Measurements from ENCODE around the gene INSC.
"Not testable (repeated sequence)": the region's sequence is repeated elsewhere in the genome, so short reads cannot be mapped to it uniquely, and the experiment has no call there.

Gene INSC

GRCh38 chr11:15114501-15115475 is at the start of gene INSC:
Gene INSC (plus strand): TSS chr11:15114923. CDS start chr11:15149175, 34,252 bp downstream.
- no peak for DNase-seq

GRCh38 chr11:15069751-15070150 is 45.0 kb upstream of the INSC start:
- not testable (repeated sequence) for DNase-seq

- no peak for DNase-seq
These were observed 43.0 kb upstream of the INSC start for GRCh38 chr11:15071556-15072255.

GRCh38 chr11:15072551-15073143 is 42.1 kb upstream of the INSC start:
- DNase-seq: no peak

- no peak for DNase-seq
These were observed 41.1 kb upstream of the INSC start, which contains the start of gene CALCB for GRCh38 chr11:15073361-15074205. Gene CALCB (plus strand): TSS chr11:15073593. CDS start chr11:15074719, 1,126 bp downstream.

- DNase-seq: peak; percentile 81
These were observed 40.2 kb upstream of the INSC start for GRCh38 chr11:15074206-15075161.

- no peak for DNase-seq
These were observed 39.6 kb upstream of the INSC start for GRCh38 chr11:15075162-15075526.

GRCh38 chr11:15091175-15091574 is 23.5 kb upstream of the INSC start:
- DNase-seq: no peak

GRCh38 chr11:15091625-15092024 is 23.1 kb upstream of the INSC start:
- DNase-seq: no peak

- DNase-seq: no peak
These were observed 21.3 kb upstream of the INSC start for GRCh38 chr11:15093432-15093831.

GRCh38 chr11:15095736-15096228 is 18.9 kb upstream of the INSC start:
- no peak for DNase-seq

- no peak for DNase-seq
These were observed 17.3 kb upstream of the INSC start for GRCh38 chr11:15097411-15097810.

GRCh38 chr11:15099267-15099666 is 15.5 kb upstream of the INSC start:
- DNase-seq: no peak

GRCh38 chr11:15101072-15101709 is 13.5 kb upstream of the INSC start:
- DNase-seq: peak; percentile 4

GRCh38 chr11:15104166-15104565 is 10.6 kb upstream of the INSC start:
- no peak for DNase-seq

- DNase-seq: no peak
These were observed 8.3 kb upstream of the INSC start for GRCh38 chr11:15106201-15106965.

GRCh38 chr11:15107730-15108515 is 6.8 kb upstream of the INSC start:
- no peak for DNase-seq

GRCh38 chr11:15108592-15109130 is 6.1 kb upstream of the INSC start:
- no peak for DNase-seq

GRCh38 chr11:15109602-15110001 is 5.1 kb upstream of the INSC start:
- DNase-seq: no peak
